Activated T-helper 1 cell treated with anti-CD3 and anti-CD28 coated beads, Interleukin-12 subunit alpha, Interleukin-12 subunit beta, Interleukin-2, Interleukin-4 antibody, amounts not matched to agents 30 ng/mL and 10 ng/mL and 1 ng/mL, durations not matched to agents 14 hours and 24 hours and 36 hours (primary cell): Measurements from ENCODE around the gene NAA38. TPM values are rescaled to one million over a fixed set of nuclear protein-coding genes. Genes with fewer than 3 reads are reported as not detected.

ENCODE experiments used
- DNase-seq: peaks from one replicate; pipeline ENCODE4 v3.0.0; 2021; ENCODE audit warnings: low spot score
- H3K27ac Mint-ChIP-seq: one replicate; pipeline ENCODE4 v1.8.0; 2021; ENCODE audit warnings: mild to moderate bottlenecking, mixed read lengths
- H3K27me3 Mint-ChIP-seq: one replicate; pipeline ENCODE4 v1.8.0; 2022; ENCODE audit warnings: mild to moderate bottlenecking, moderate library complexity, mixed read lengths; ENCODE audit not compliant: insufficient read depth
- H3K36me3 Mint-ChIP-seq: one replicate; pipeline ENCODE4 v1.8.0; 2021; ENCODE audit warnings: low read depth, mixed read lengths
- H3K4me1 Mint-ChIP-seq: one replicate; pipeline ENCODE4 v1.8.0; 2021; ENCODE audit warnings: low read depth, mixed read lengths
- H3K4me3 Mint-ChIP-seq: one replicate; pipeline ENCODE4 v1.8.0; 2021; ENCODE audit warnings: mild to moderate bottlenecking, moderate library complexity, mixed read lengths
- H3K9me3 Mint-ChIP-seq: one replicate; pipeline ENCODE4 v1.8.0; 2021; ENCODE audit warnings: mixed read lengths
- intact Hi-C: fragments of 100-400 bp; cut with micrococcal nuclease; formaldehyde crosslinking; loops from one replicate; pipeline ENCODE4 v1.15.1; 2024
- total RNA-seq: library from RNA; stranded (reverse); gene quantifications from 2 replicates; pipeline ENCODE4 v1.2.3, GENCODE V29; 2022

Gene NAA38
- total RNA-seq, 1 donor from 2014 or later: 36.4 TPM

- Mint-ChIP-seq H3K27me3 (no peaks in the 10 kb centered on the region), H3K36me3 (peaks cover 45% of the 10 kb centered on the region), H3K27ac (no peak overlapping the region), H3K4me3 (peak overlapping the region; percentile 15), H3K9me3 (no peaks in the 10 kb centered on the region), H3K4me1 (peaks cover 13% of the 10 kb centered on the region)
- intact Hi-C loops: loop anchor here (10.0 kb wide), 1 partner anchor 839 kb away; the partner anchor contains the start of gene RNASEK
- no peak for DNase-seq
Measured at GRCh38 chr17:7854078-7854777, 3.1 kb downstream of the NAA38 start.

GRCh38 chr17:7853691-7854038, 3.7 kb downstream of the NAA38 start:
- no peak overlapping the region for H3K27ac Mint-ChIP-seq
- no peak for DNase-seq
- peak overlapping the region; percentile 15 for H3K4me3 Mint-ChIP-seq
- peaks cover 41% of the 10 kb centered on the region for H3K36me3 Mint-ChIP-seq
- peaks cover 13% of the 10 kb centered on the region for H3K4me1 Mint-ChIP-seq
- H3K27me3 Mint-ChIP-seq: no peaks in the 10 kb centered on the region
- intact Hi-C loops: loop anchor here (10.0 kb wide), 1 partner anchor 839 kb away; the partner anchor contains the start of gene RNASEK
- no peaks in the 10 kb centered on the region for H3K9me3 Mint-ChIP-seq

- Mint-ChIP-seq H3K27ac (no peak overlapping the region), H3K36me3 (peaks cover 44% of the 10 kb centered on the region), H3K27me3 (no peaks in the 10 kb centered on the region), H3K4me3 (no peak overlapping the region), H3K4me1 (peaks cover 13% of the 10 kb centered on the region), H3K9me3 (no peaks in the 10 kb centered on the region)
- intact Hi-C loops: loop anchor here (10.0 kb wide), 1 partner anchor 838 kb away; the partner anchor contains the start of gene RNASEK
- DNase-seq: no peak
Measured at GRCh38 chr17:7852919-7853690, 4.3 kb downstream of the NAA38 start.

- H3K27me3 Mint-ChIP-seq: no peaks in the 10 kb centered on the region
- peak overlapping the region; percentile 65 for H3K4me3 Mint-ChIP-seq
- intact Hi-C loops: loop anchor here (10.0 kb wide), 1 partner anchor 837 kb away; the partner anchor contains the start of gene RNASEK
- DNase-seq: no peak
- peaks cover 45% of the 10 kb centered on the region for H3K36me3 Mint-ChIP-seq
- peaks cover 13% of the 10 kb centered on the region for H3K4me1 Mint-ChIP-seq
- no peaks in the 10 kb centered on the region for H3K9me3 Mint-ChIP-seq
- H3K27ac Mint-ChIP-seq: no peak overlapping the region
Measured at GRCh38 chr17:7852262-7852670, 5.1 kb downstream of the NAA38 start.

- H3K27ac Mint-ChIP-seq: peak overlapping the region; percentile 34
- no peaks in the 10 kb centered on the region for H3K9me3 Mint-ChIP-seq
- H3K36me3 Mint-ChIP-seq: peaks cover 47% of the 10 kb centered on the region
- H3K4me1 Mint-ChIP-seq: peaks cover 16% of the 10 kb centered on the region
- DNase-seq: peak; percentile 91
- H3K27me3 Mint-ChIP-seq: no peaks in the 10 kb centered on the region
- intact Hi-C loops: loop anchor here (1.0 to 10.0 kb wide), 5 partner anchors 8 to 837 kb away; partner anchors contain the start of genes KDM6B and RNASEK
- H3K4me3 Mint-ChIP-seq: peak overlapping the region; percentile 65
Measured at GRCh38 chr17:7851438-7852261, 5.7 kb downstream of the NAA38 start.

- peak overlapping the region; percentile 23 for H3K27ac Mint-ChIP-seq
- H3K36me3 Mint-ChIP-seq: peaks cover 46% of the 10 kb centered on the region
- DNase-seq: no peak
- H3K4me3 Mint-ChIP-seq: peak overlapping the region; percentile 65
- peaks cover 20% of the 10 kb centered on the region for H3K4me1 Mint-ChIP-seq
- no peaks in the 10 kb centered on the region for H3K9me3 Mint-ChIP-seq
- no peaks in the 10 kb centered on the region for H3K27me3 Mint-ChIP-seq
- intact Hi-C loops: loop anchor here (1.0 to 10.0 kb wide), 5 partner anchors 8 to 836 kb away; partner anchors contain the start of genes KDM6B and RNASEK
Measured at GRCh38 chr17:7850701-7851437, 6.5 kb downstream of the NAA38 start.

GRCh38 chr17:7849751-7850504, 7.4 kb downstream of the NAA38 start:
- Mint-ChIP-seq H3K4me1 (peaks cover 20% of the 10 kb centered on the region), H3K36me3 (peaks cover 45% of the 10 kb centered on the region), H3K4me3 (peak overlapping the region; percentile 65), H3K27me3 (no peaks in the 10 kb centered on the region), H3K9me3 (no peaks in the 10 kb centered on the region), H3K27ac (no peak overlapping the region)
- intact Hi-C loops: loop anchor here (10.0 kb wide), 1 partner anchor 835 kb away; the partner anchor contains the start of gene RNASEK
- DNase-seq: no peak

GRCh38 chr17:7849130-7849750, 8.1 kb downstream of the NAA38 start:
- intact Hi-C loops: no loop called here
- H3K36me3 Mint-ChIP-seq: peaks cover 46% of the 10 kb centered on the region
- no peak for DNase-seq
- no peaks in the 10 kb centered on the region for H3K27me3 Mint-ChIP-seq
- no peaks in the 10 kb centered on the region for H3K9me3 Mint-ChIP-seq
- peaks cover 20% of the 10 kb centered on the region for H3K4me1 Mint-ChIP-seq
- H3K27ac Mint-ChIP-seq: no peak overlapping the region
- H3K4me3 Mint-ChIP-seq: peak overlapping the region; percentile 65

GRCh38 chr17:7848739-7849129, 8.6 kb downstream of the NAA38 start:
- intact Hi-C loops: no loop called here
- Mint-ChIP-seq H3K4me3 (no peak overlapping the region), H3K27me3 (no peaks in the 10 kb centered on the region), H3K36me3 (peaks cover 46% of the 10 kb centered on the region), H3K27ac (no peak overlapping the region), H3K4me1 (peaks cover 20% of the 10 kb centered on the region), H3K9me3 (no peaks in the 10 kb centered on the region)
- DNase-seq: no peak

GRCh38 chr17:7848131-7848579, 9.2 kb downstream of the NAA38 start:
- Mint-ChIP-seq H3K4me1 (peaks cover 22% of the 10 kb centered on the region), H3K27ac (no peak overlapping the region), H3K9me3 (no peaks in the 10 kb centered on the region), H3K36me3 (peaks cover 44% of the 10 kb centered on the region), H3K27me3 (no peaks in the 10 kb centered on the region), H3K4me3 (peak overlapping the region; percentile 47)
- intact Hi-C loops: no loop called here
- no peak for DNase-seq
